DMS153 (cell line): ENCODE data around the gene ABCC3.
"Not testable (repeated sequence)": the region's sequence is repeated elsewhere in the genome, so short reads cannot be mapped to it uniquely, and the experiment has no call there.

ENCODE experiments used
- DNase-seq: peaks from one replicate; lab custom pipeline; 2025; lab: John Stamatoyannopoulos, UW

Gene ABCC3

DNA sequence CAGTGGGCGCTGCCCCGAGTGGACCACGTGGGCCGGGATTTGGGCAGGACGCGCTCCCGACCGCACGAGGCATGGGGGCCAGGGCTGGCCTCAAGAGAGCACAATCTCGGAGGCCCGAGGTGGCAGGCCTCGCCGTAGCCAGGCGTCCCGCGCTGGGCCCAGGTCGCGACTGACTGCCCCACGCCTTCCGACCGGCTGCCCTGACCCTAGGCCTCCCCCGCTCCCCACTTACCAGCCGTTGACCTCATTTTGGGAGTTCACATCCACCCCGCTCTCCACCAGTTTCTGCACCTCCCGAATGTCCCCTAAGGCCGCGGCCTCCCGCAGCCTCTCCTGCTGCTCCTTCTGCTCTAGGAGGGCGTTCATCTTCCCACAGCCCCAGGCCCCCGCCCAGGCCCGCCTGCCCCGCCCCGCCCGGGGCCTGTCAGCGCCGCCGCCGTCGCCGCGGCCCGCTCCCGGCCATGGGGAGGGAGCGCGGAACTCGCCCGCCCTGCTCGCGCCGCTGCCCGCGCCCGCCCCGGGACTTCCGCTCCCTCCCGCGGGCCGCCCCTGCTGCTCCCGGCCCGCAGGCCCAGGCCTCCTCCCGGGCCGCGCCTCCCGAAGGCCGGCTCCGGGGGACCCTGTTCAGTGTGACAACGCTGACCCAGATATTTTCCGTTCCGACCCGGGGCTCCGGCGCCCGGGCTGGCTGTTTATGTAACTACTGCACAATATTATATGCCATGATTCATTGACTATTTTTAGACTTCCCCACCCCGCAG lies 72.8 kb downstream of the ABCC3 start, which contains the start of gene ANKRD40:
Gene ANKRD40 (minus strand): TSS at position 626 of the 761 bp plus-strand sequence. CDS start 260 bp downstream, at position 366.
- DNase-seq: peak; percentile 82

DNA sequence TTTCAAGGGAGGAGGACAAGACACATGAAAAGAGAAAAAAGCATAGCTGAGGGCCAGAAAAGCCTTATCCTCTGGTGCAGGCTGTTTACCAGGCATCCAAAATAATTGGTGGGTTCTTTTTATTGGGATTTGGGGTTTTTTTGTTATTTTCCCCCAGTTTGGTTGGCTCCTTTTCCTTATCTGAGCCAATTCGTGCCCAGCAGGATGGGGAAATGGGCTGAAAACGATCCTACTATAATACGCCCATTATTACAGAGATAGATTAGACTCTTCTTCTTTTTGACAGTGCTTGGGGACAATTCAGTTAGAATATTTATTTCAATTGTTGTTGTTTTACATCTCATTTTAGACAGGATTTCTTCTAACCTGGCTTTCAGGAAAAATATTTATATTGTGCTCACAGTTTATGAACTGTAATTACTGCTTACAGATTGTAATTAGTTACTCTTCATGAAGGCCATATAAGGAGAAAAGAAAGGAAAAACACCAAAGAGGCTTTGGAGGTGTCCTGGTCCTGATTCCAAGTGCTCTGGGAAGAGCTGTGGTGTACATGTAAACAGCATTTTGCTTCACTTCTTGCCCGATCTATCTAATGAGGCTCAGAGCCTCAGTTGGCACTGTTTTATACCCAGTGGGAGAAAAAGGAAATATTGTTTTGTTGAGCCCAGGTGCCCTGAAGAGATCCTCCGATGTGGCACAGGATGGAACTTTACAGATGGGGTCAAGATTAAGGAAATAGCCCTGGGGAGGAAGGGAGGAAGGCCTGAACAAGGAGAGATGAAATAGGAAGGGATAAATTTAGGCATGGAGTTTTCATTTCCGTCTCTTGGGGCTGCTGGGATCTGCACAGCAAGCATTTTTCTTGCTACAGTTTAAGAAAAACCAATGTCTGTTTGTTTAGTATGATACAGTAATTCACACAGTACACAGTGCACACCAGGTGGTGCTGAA lies 73.6 kb downstream of the ABCC3 start:
- DNase-seq: no peak

DNA sequence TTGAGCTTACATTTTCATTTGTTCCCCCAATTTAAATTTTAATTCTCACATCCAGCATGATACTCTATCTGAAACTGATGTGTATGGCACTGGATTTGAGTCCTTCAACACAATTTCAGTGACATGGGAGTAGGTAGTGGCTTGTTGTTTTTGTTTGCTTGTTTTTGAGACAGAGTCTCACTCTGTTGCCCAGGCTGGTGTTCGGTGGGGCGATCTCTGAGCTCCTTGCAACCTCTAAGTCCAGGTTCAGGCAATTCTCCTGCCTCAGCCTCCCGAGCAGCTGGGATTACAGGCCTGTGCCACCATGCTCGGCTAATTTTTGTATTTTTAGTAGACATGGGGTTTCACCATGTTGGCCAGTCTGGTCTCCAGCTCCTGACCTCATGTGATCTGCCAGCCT lies 74.4 kb downstream of the ABCC3 start:
- not testable (repeated sequence) for DNase-seq

DNA sequence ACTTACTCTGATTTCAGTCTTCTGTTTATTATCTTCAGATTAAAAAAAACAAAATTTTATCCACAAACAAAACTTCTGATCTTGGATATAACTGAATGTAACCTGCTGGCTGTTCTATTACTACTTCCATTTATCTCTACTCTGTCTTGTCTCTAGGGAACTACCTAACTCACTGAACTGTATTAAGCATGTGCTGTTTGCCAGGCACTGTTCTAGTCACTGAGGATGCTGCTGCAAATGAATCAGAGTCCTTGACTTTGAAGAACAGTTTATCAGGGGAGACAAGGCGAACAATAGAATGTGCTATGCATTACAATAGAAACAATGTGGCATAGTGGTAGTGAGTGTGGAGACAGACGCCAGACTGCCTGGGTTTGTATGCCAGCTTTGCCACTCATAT lies 75.3 kb downstream of the ABCC3 start:
- no peak for DNase-seq

- no peak for DNase-seq
Observed at GRCh38 chr17:50710650-50711049, 76.0 kb downstream of the ABCC3 start.

- DNase-seq: no peak
Observed at GRCh38 chr17:50712641-50713040, 78.0 kb downstream of the ABCC3 start.

DNA sequence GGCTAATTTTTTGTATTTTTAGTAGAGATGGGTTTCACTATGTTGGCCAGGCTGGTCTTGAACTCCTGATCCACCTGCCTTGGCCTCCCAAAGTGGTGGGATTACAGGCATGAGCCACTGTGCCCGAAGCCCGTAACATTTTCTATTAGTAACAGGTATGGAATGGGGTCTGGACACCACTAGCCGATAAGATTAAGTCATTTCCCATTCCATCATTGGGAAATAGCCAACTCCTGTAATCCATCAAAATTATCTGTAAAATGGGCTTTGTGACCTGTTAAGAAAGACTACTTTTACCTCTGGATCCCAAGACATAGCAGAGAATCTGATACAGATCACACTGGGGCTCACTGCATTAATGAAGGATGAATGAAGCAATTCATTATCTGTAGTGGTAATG lies 80.8 kb downstream of the ABCC3 start:
- no peak for DNase-seq

GRCh38 chr17:50719144-50719923 lies 84.7 kb downstream of the ABCC3 start, which contains the start of gene LUC7L3:
Gene LUC7L3 (plus strand): TSS chr17:50719603. CDS start chr17:50719733, 130 bp downstream.
- DNase-seq: peak; percentile 89

GRCh38 chr17:50719924-50720794 lies 85.5 kb downstream of the ABCC3 start:
- DNase-seq: no peak

DNA sequence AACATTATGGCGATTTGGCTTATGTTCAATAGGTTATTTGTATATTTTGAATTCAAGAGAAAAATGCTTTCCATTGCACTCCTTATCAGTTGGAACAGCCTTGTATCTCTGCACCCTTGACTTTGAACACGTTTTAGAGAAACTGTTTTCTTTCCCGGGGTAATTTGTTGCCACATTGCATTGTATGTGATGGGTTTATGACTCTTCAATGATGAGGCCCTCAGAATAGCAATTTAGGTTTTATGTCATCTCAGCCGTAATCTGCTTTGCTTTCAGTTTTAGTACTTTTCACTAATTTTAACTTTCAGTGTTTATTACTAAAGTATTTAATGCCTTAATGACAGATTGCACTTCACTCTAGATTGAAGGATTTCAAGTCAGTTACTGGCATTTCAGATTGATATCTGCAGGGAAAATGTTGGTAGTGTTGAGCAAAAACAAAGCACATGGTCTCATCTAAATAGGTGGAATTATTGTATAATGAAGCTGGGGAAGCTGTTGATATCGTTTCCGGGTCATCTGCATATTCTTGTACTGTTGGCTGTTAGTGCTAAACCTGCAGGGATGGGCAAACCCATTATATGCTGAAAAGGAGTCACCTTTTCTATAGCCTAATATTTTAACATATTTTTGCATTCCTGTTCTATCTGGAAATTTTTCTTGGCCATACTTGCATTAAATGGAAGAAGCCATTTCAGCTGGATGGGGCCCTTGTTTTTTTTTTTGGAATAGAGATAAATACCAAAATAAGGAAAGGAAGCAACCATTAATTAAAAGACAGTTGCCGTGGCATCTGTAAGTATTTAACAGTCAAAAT lies 86.7 kb downstream of the ABCC3 start:
- no peak for DNase-seq

DNA sequence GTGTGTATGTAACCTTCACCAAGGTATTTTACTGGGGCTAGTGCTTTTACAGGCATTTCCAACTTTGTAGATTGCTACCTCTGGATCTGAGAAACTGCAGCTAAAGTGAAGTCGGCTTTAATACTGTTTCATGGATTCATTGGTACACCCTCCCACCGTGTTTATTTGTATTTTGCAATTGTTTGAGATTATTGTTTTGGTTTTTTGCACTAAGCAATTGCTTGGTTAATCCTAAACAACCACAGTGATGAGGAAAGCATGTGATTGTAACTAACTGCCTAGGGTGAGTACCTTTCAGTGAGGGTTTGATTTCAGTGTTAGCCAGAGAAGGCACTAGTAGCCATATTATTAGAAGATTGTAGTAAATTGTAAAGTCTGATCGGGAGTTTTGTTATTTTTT lies 88.1 kb downstream of the ABCC3 start:
- no peak for DNase-seq

GRCh38 chr17:50724622-50725021 lies 89.9 kb downstream of the ABCC3 start:
- not testable (repeated sequence) for DNase-seq

- DNase-seq: no peak
Observed at GRCh38 chr17:50725769-50726655, 91.3 kb downstream of the ABCC3 start.

- no peak for DNase-seq
Observed at GRCh38 chr17:50728112-50728429, 93.4 kb downstream of the ABCC3 start.

GRCh38 chr17:50728881-50729765 lies 94.4 kb downstream of the ABCC3 start:
- DNase-seq: no peak

DNA sequence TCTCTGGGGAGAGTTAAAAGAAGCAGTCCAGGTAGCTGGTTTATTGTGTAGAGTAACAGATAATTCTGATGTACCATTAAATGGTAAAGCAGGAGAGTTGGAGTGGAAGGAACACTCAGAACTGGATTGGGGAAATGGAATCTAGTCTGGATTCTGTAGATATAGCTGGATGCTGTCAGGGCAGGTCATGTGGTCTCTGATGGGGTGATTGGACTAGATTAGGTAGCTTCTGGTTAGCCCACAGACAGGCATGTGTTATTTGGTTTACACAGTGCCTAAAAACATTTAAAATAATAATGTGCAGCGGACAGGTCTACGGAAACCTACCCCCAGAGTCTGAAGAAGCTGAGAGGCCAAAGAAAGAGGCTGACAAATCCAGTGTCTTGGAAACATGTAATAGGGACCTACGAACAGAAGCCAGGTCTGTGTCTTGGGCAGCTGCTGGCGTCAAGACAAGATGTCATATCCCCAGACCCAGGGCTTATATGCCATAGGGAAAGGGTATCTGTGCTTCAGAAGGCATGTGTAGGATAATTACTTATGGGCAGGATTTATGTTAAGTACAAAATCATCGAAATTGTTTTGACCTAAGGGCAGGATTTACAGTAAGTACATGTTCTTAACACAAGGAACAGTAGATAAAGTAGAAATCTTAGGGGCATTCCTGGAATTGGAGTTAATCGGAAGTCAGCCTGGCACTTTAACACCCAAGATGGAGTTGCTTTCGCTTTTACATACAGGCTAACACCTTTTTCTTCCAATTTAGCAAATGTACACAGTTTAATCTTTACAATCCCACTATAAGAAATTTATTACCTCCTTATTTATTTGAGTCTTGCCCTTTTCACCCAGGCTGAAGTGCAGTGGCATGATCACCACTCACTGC lies 97.1 kb downstream of the ABCC3 start:
- DNase-seq: no peak

DNA sequence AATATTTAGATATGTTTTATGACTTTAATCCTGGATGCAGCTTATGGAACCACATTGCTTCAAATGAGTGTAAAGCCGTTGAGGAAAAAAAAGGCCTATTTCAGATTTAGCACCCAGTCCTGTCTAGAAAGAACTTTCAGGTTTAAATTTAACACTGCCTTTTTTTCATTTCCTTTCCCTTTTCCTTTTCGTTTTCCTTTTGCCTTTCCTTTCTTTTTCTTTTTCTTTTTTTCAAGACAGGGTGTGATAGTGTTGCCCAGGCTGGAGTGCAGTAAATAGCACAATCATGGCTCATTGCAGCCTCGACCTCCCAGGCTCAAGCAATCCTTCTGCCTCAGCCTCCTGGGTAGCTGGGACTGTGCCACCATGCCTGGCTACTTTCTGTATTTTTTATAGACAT lies 100.6 kb downstream of the ABCC3 start:
- no peak for DNase-seq
